Adrenal gland (tissue), 5 donors: Measurements from ENCODE around the gene ZNF436.

Experiments used
- CTCF ChIP-seq, 6 experiments: fragments of 450-650 bp in 4 of 6; fragments of 200-600 bp in 2 of 6; sonication (generic) in 1 of 6; IDR thresholded peaks; 1 replicate in 5 of 6; 2 replicates in 1 of 6; pipeline versions ENCODE4 v1.5.1 to v1.8.0; 2016 to 2021; ENCODE audit warnings: antibody characterized with exemption in 6 of 6, mild to moderate bottlenecking in 2 of 6, moderate library complexity in 1 of 6
- POLR2A ChIP-seq, 2 donors: fragments of 450-650 bp; IDR thresholded peaks; one replicate each; pipeline ENCODE4 v1.6.1; 2017; ENCODE audit warnings: antibody characterized with exemption in 2 of 2, mild to moderate bottlenecking in 2 of 2, moderate library complexity in 1 of 2
- donor health status: DM: no; HTN: no; CAD: no.

- no peak for TF ChIP-seq CTCF (IDR thresholded peaks at IDR 0.05)
- TF ChIP-seq POLR2A (IDR thresholded peaks at IDR 0.05): no peak
Observed at GRCh38 chr1:23366146-23366545, 3.5 kb downstream of the ZNF436 start.
